HG03469 (cell line): ENCODE data around the gene LIN52.
A peak's percentile ranks its signal among the peaks of the same experiment; 100 is the strongest.

ENCODE experiments used
- ATAC-seq: cut with Tn5 transposase; IDR thresholded peaks from one replicate; pipeline ENCODE4 v1.9.1; 2021; ENCODE audit warnings: mild to moderate bottlenecking, moderate library complexity, moderate number of reproducible peaks; ENCODE audit not compliant: unreplicated experiment

LIN52 gene

GRCh38 chr14:74084277-74085046 is at the start of gene LIN52, which contains the start of gene ALDH6A1:
Gene LIN52 (plus strand): TSS chr14:74084956. CDS start chr14:74084975, 19 bp downstream.
Gene ALDH6A1 (minus strand): TSS chr14:74084453. CDS start chr14:74084394, 59 bp downstream.
- ATAC-seq, result peak; percentile 83

- ATAC-seq, result no peak
Measured at GRCh38 chr14:74035556-74035955, 49.2 kb upstream of the LIN52 start.

- ATAC-seq, result no peak
Measured at GRCh38 chr14:74038020-74038859, 46.5 kb upstream of the LIN52 start.

GRCh38 chr14:74042296-74042695 is 42.5 kb upstream of the LIN52 start:
- ATAC-seq, result no peak

GRCh38 chr14:74045522-74045921 is 39.2 kb upstream of the LIN52 start:
- ATAC-seq, result no peak

- ATAC-seq, result no peak
Measured at GRCh38 chr14:74048281-74048680, 36.5 kb upstream of the LIN52 start.

GRCh38 chr14:74049876-74050495 is 34.8 kb upstream of the LIN52 start:
- no peak for ATAC-seq

- ATAC-seq, result no peak
Measured at GRCh38 chr14:74062809-74063150, 22.0 kb upstream of the LIN52 start.

GRCh38 chr14:74064426-74064825 is 20.3 kb upstream of the LIN52 start:
- no peak for ATAC-seq

GRCh38 chr14:74064883-74065282 is 19.9 kb upstream of the LIN52 start:
- ATAC-seq, result no peak

GRCh38 chr14:74065746-74066575 is 18.8 kb upstream of the LIN52 start:
- no peak for ATAC-seq

- ATAC-seq, result no peak
Measured at GRCh38 chr14:74077401-74077800, 7.4 kb upstream of the LIN52 start.

GRCh38 chr14:74080820-74081460 is 3.8 kb upstream of the LIN52 start:
- ATAC-seq, result no peak

GRCh38 chr14:74081491-74081890 is 3.3 kb upstream of the LIN52 start:
- ATAC-seq, result no peak

- ATAC-seq, result no peak
Measured at GRCh38 chr14:74083161-74083560, 1.6 kb upstream of the LIN52 start.

GRCh38 chr14:74083784-74084276 is 926 bp upstream of the LIN52 start:
- no peak for ATAC-seq

- ATAC-seq, result no peak
Measured at GRCh38 chr14:74085047-74085637, 386 bp downstream of the LIN52 start.

GRCh38 chr14:74085828-74086227 is 1.1 kb downstream of the LIN52 start:
- no peak for ATAC-seq

- no peak for ATAC-seq
Measured at GRCh38 chr14:74089251-74090020, 4.7 kb downstream of the LIN52 start.
